GM23338 (cell line): ENCODE measurements around the gene MAPK14. TPM values are rescaled to one million over a fixed set of nuclear protein-coding genes. Genes with fewer than 3 reads are reported as not detected.

ENCODE experiments used
- ATAC-seq: fragments of 200-7000 bp; cut with Tn5 transposase; 3 replicates; pipeline ENCODE4 v1.9.1; 2020
- DNase-seq: peaks from one replicate; pipeline ENCODE4 v3.0.0-alpha.2; 2015; ENCODE audit warnings: low spot score
- H2AFZ ChIP-seq: fragments of 200-600 bp; sonication (generic); 2 replicates; pipeline ENCODE4 v1.8.0; 2016; ENCODE audit warnings: antibody characterized with exemption, mild to moderate bottlenecking, moderate library complexity
- H3F3A ChIP-seq: fragments of 200-600 bp; sonication (generic); replicated peaks from 2 replicates; pipeline ENCODE4 v1.8.0; 2017; ENCODE audit warnings: antibody characterized with exemption, mixed run types, low read depth
- H3K27ac ChIP-seq: fragments of 200-600 bp; sonication (generic); 2 replicates; pipeline ENCODE4 v1.6.1; 2016; ENCODE audit warnings: low read depth
- H3K27me3 ChIP-seq: fragments of 200-600 bp; sonication (generic); 2 replicates; pipeline ENCODE4 v1.8.0; 2016; ENCODE audit warnings: mild to moderate bottlenecking, mixed run types, moderate library complexity; ENCODE audit not compliant: insufficient read depth
- H3K36me3 ChIP-seq: fragments of 200-600 bp; sonication (generic); 2 replicates; pipeline ENCODE4 v1.8.0; 2016; ENCODE audit warnings: mild to moderate bottlenecking; ENCODE audit not compliant: insufficient read depth
- H3K4me1 ChIP-seq: fragments of 200-600 bp; sonication (generic); 2 replicates; pipeline ENCODE4 v1.8.0; 2016; ENCODE audit warnings: mild to moderate bottlenecking, moderate library complexity; ENCODE audit not compliant: insufficient read depth
- H3K4me2 ChIP-seq: fragments of 200-600 bp; sonication (generic); 2 replicates; pipeline ENCODE4 v1.7.1; 2017; ENCODE audit warnings: mixed run types
- H3K4me3 ChIP-seq: fragments of 200-600 bp; sonication (generic); 2 replicates; pipeline ENCODE4 v1.6.1; 2016; ENCODE audit warnings: mixed run types
- H3K79me2 ChIP-seq: fragments of 200-600 bp; sonication (generic); replicated peaks from 2 replicates; pipeline ENCODE4 v1.8.0; 2017; ENCODE audit warnings: mild to moderate bottlenecking; ENCODE audit not compliant: insufficient read depth
- H3K9me2 ChIP-seq: fragments of 200-600 bp; sonication (generic); 2 replicates; pipeline ENCODE4 v1.8.0; 2017; ENCODE audit not compliant: insufficient read depth
- H4K20me1 ChIP-seq: fragments of 200-600 bp; sonication (generic); replicated peaks from 2 replicates; pipeline ENCODE4 v1.8.0; 2017; ENCODE audit warnings: mild to moderate bottlenecking; ENCODE audit not compliant: insufficient read depth
- H3K27ac Mint-ChIP-seq: 2 replicates; pipeline ENCODE4 v1.8.0; 2020; ENCODE audit warnings: inconsistent platforms, mild to moderate bottlenecking, moderate library complexity, mixed read lengths
- H3K27me3 Mint-ChIP-seq: 3 replicates; pipeline ENCODE4 v1.8.0; 2022; ENCODE audit warnings: low read depth, mild to moderate bottlenecking, moderate library complexity, mixed read lengths, inconsistent platforms; ENCODE audit not compliant: insufficient read depth, poor library complexity
- H3K36me3 Mint-ChIP-seq: 3 replicates; pipeline ENCODE4 v1.8.0; 2021; ENCODE audit warnings: low read depth, mild to moderate bottlenecking, inconsistent platforms, moderate library complexity, mixed read lengths
- H3K4me1 Mint-ChIP-seq: 3 replicates; pipeline ENCODE4 v1.8.0; 2020; ENCODE audit warnings: mild to moderate bottlenecking, inconsistent platforms, mixed read lengths
- H3K4me3 Mint-ChIP-seq: 3 replicates; pipeline ENCODE4 v1.8.0; 2021; ENCODE audit warnings: moderate library complexity, mild to moderate bottlenecking, inconsistent platforms, mixed read lengths
- H3K9me3 Mint-ChIP-seq: 3 replicates; pipeline ENCODE4 v1.8.0; 2020; ENCODE audit warnings: moderate library complexity, mild to moderate bottlenecking, inconsistent platforms, mixed read lengths
- CREB1 ChIP-seq: fragments of 250-450 bp; sonication (Bioruptor Pico); IDR thresholded peaks from 2 replicates; pipeline ENCODE4 v1.5.0; 2020; ENCODE audit warnings: low read depth, mild to moderate bottlenecking, moderate library complexity
- EZH2phosphoT487 ChIP-seq: fragments of 200-600 bp; sonication (generic); IDR thresholded peaks from one replicate; pipeline ENCODE4 v1.8.1; 2018; ENCODE audit warnings: antibody characterized with exemption; ENCODE audit not compliant: unreplicated experiment
- JUNB ChIP-seq: IDR thresholded peaks from one replicate; pipeline ENCODE4 v1.6.1; 2016; ENCODE audit warnings: antibody characterized with exemption; ENCODE audit not compliant: unreplicated experiment
- POLR2AphosphoS5 ChIP-seq: IDR thresholded peaks from 2 replicates; pipeline ENCODE4 v1.6.1; 2016; ENCODE audit warnings: antibody characterized with exemption, low read depth
- STAT1 ChIP-seq: IDR thresholded peaks from one replicate; pipeline ENCODE4 v1.6.1; 2016; ENCODE audit warnings: antibody characterized with exemption; ENCODE audit not compliant: unreplicated experiment
- ZNF114 ChIP-seq: fragments of 250-450 bp; sonication (Bioruptor Pico); IDR thresholded peaks from 2 replicates; pipeline ENCODE4 v1.5.0; 2020; ENCODE audit warnings: mild to moderate bottlenecking, moderate library complexity
- ZNF331 ChIP-seq: fragments of 250-450 bp; sonication (Bioruptor Pico); IDR thresholded peaks from 2 replicates; pipeline ENCODE4 v1.5.0; 2020; ENCODE audit warnings: low read depth, mild to moderate bottlenecking, moderate library complexity
- polyA plus RNA-seq: library from polyadenylated mRNA; unstranded; fragments of >200 nt; fragmentation: Nextera tagmentation; extraction: Ambion mirVana; gene quantifications from 2 replicates; pipeline ENCODE4 v1.2.1, GENCODE V29; 2016
- total RNA-seq: library from RNA; depleted of rRNA; stranded (reverse); fragments of >200 nt; shearing (Covaris generic); gene quantifications from 2 replicates; pipeline ENCODE4 v1.2.3, GENCODE V29; 2014
- TF ChIP-seq, protein P1 (sequence below): fragments of 250-450 bp; sonication (Bioruptor Pico); IDR thresholded peaks from 2 replicates; pipeline ENCODE4 v1.5.0; 2020; ENCODE audit warnings: mild to moderate bottlenecking, moderate library complexity
- TF ChIP-seq, protein P2 (sequence below), 2 experiments: fragments of 200-600 bp in 1 of 2; sonication (generic) in 1 of 2; conservative IDR thresholded peaks; 2 replicates each; pipeline versions ENCODE4 v1.5.1 to v1.6.1; 2016 to 2017; ENCODE audit warnings: antibody characterized with exemption in 2 of 2, low read depth in 2 of 2, mild to moderate bottlenecking in 2 of 2, moderate library complexity in 1 of 2
- TF ChIP-seq, protein P3 (sequence below): IDR thresholded peaks from 2 replicates; pipeline ENCODE4 v1.6.1; 2016; ENCODE audit warnings: antibody characterized with exemption

Gene MAPK14
- total and polyA plus RNA-seq, 2 experiments from 2014 or later, result 8.8 to 44.5 TPM

DNA sequence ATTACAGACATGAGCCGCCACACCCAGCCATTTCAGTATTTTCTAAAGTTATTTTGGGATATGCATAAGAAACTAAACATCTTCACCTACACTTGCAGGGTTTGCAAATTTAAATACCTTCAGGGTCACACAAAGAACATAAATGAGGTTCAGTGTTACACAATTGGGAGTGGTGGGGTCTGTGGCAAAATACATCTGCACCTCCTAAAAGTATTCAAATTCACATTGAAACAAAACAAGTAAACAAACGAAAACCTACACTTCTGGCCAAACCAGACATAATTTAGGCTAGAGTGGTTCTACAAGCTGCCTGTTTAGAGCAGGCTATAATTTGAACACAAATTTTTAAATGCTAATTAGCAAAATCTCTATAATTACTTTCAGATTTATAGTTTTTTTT is 34.6 kb downstream of the MAPK14 start:
- no peaks in the 10 kb centered on the region for H3K4me1 Mint-ChIP-seq
- no peaks in the 10 kb centered on the region for H3K9me2 ChIP-seq
- no peak for TF ChIP-seq ZNF114 (CRISPR knock-in tag)
- H3K79me2 ChIP-seq, result peaks cover 20% of the 10 kb centered on the region; the same call in 1 of the 2 replicates
- H3F3A ChIP-seq, result no peaks in the 10 kb centered on the region
- peaks cover 10% of the 10 kb centered on the region; the same call in 1 of the 2 replicates for H4K20me1 ChIP-seq
- no peak overlapping the region for H3K4me2 ChIP-seq
- no peak overlapping the region for H2AFZ ChIP-seq
- H3K27ac ChIP-seq, result no peak overlapping the region
- no peak overlapping the region for H3K4me3 Mint-ChIP-seq
- no peaks in the 10 kb centered on the region for H3K9me3 Mint-ChIP-seq
- H3K4me1 ChIP-seq, result no peaks in the 10 kb centered on the region
- peaks cover 10% of the 10 kb centered on the region for H3K36me3 Mint-ChIP-seq
- no peaks in the 10 kb centered on the region for H3K36me3 ChIP-seq
- no peak overlapping the region for H3K4me3 ChIP-seq
- no peaks in the 10 kb centered on the region for H3K27me3 ChIP-seq
- no peak overlapping the region for H3K27ac Mint-ChIP-seq
- no peak for DNase-seq
- ATAC-seq, result no peak
- no peaks in the 10 kb centered on the region for H3K27me3 Mint-ChIP-seq

DNA sequence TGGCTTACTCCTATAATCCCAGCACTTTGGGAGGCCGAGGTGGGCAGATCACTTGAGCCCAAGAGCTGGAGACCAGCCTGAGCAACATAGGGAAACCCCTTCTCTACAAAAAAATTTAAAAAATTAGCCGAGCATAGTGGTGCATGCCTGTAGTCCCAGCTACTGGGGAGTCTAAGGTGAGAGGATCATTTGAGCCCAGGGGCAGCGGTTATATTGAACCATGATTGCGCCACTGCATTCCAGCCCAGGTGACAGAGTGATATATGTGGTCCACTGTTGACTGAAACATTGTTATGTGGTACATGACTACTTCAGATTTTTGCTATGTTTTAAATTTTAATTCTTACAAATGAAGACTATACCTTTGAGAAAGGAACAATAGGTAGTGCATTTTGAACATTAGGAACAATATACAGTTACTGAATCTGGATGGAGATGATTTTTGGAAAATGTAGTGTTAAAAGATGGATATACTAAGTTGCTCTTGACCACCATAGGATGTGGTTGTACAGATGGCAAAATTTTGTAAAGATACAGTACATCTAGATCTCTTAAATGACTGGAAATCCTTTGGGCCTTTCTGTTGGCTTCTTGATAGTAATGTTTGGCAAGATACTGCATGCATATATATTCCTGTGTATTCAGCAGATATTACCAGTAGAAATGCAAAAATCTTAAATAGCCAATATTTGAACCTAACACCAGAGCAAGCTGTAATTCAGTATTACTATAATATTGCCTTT is 35.9 kb downstream of the MAPK14 start:
- Histone ChIP-seq H3K9me2 (no peaks in the 10 kb centered on the region), H3F3A (no peaks in the 10 kb centered on the region), H3K4me1 (no peaks in the 10 kb centered on the region), H3K4me3 (no peak overlapping the region), H3K27ac (no peak overlapping the region), H3K79me2 (peaks cover 24% of the 10 kb centered on the region; the same call in 1 of the 2 replicates), H3K4me2 (no peak overlapping the region), H3K36me3 (no peaks in the 10 kb centered on the region), H4K20me1 (peaks cover 10% of the 10 kb centered on the region; the same call in 1 of the 2 replicates), H2AFZ (no peak overlapping the region), H3K27me3 (no peaks in the 10 kb centered on the region)
- Mint-ChIP-seq H3K4me3 (no peak overlapping the region), H3K27me3 (no peaks in the 10 kb centered on the region), H3K9me3 (no peaks in the 10 kb centered on the region), H3K4me1 (no peaks in the 10 kb centered on the region), H3K36me3 (peaks cover 10% of the 10 kb centered on the region), H3K27ac (no peak overlapping the region)
- no peak for ATAC-seq
- no peak for DNase-seq
- TF ChIP-seq JUNB (no peak), EZH2phosphoT487 (no peak), STAT1 (no peak), ZNF114 (CRISPR knock-in tag) (no peak), POLR2AphosphoS5 (no peak), CREB1 (CRISPR knock-in tag) (no peak), ZNF331 (CRISPR knock-in tag) (no peak)
- TF ChIP-seq, protein P1, sequence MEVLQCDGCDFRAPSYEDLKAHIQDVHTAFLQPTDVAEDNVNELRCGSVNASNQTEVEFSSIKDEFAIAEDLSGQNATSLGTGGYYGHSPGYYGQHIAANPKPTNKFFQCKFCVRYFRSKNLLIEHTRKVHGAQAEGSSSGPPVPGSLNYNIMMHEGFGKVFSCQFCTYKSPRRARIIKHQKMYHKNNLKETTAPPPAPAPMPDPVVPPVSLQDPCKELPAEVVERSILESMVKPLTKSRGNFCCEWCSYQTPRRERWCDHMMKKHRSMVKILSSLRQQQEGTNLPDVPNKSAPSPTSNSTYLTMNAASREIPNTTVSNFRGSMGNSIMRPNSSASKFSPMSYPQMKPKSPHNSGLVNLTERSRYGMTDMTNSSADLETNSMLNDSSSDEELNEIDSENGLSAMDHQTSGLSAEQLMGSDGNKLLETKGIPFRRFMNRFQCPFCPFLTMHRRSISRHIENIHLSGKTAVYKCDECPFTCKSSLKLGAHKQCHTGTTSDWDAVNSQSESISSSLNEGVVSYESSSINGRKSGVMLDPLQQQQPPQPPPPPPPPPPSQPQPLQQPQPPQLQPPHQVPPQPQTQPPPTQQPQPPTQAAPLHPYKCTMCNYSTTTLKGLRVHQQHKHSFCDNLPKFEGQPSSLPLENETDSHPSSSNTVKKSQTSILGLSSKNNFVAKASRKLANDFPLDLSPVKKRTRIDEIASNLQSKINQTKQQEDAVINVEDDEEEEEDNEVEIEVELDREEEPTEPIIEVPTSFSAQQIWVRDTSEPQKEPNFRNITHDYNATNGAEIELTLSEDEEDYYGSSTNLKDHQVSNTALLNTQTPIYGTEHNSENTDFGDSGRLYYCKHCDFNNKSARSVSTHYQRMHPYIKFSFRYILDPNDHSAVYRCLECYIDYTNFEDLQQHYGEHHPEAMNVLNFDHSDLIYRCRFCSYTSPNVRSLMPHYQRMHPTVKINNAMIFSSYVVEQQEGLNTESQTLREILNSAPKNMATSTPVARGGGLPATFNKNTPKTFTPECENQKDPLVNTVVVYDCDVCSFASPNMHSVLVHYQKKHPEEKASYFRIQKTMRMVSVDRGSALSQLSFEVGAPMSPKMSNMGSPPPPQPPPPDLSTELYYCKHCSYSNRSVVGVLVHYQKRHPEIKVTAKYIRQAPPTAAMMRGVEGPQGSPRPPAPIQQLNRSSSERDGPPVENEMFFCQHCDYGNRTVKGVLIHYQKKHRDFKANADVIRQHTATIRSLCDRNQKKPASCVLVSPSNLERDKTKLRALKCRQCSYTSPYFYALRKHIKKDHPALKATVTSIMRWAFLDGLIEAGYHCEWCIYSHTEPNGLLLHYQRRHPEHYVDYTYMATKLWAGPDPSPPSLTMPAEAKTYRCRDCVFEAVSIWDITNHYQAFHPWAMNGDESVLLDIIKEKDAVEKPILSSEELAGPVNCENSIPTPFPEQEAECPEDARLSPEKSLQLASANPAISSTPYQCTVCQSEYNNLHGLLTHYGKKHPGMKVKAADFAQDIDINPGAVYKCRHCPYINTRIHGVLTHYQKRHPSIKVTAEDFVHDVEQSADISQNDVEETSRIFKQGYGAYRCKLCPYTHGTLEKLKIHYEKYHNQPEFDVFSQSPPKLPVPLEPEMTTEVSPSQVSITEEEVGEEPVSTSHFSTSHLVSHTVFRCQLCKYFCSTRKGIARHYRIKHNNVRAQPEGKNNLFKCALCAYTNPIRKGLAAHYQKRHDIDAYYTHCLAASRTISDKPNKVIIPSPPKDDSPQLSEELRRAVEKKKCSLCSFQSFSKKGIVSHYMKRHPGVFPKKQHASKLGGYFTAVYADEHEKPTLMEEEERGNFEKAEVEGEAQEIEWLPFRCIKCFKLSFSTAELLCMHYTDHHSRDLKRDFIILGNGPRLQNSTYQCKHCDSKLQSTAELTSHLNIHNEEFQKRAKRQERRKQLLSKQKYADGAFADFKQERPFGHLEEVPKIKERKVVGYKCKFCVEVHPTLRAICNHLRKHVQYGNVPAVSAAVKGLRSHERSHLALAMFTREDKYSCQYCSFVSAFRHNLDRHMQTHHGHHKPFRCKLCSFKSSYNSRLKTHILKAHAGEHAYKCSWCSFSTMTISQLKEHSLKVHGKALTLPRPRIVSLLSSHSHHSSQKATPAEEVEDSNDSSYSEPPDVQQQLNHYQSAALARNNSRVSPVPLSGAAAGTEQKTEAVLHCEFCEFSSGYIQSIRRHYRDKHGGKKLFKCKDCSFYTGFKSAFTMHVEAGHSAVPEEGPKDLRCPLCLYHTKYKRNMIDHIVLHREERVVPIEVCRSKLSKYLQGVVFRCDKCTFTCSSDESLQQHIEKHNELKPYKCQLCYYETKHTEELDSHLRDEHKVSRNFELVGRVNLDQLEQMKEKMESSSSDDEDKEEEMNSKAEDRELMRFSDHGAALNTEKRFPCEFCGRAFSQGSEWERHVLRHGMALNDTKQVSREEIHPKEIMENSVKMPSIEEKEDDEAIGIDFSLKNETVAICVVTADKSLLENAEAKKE (CRISPR knock-in tag), result no peak
- TF ChIP-seq, protein P2, sequence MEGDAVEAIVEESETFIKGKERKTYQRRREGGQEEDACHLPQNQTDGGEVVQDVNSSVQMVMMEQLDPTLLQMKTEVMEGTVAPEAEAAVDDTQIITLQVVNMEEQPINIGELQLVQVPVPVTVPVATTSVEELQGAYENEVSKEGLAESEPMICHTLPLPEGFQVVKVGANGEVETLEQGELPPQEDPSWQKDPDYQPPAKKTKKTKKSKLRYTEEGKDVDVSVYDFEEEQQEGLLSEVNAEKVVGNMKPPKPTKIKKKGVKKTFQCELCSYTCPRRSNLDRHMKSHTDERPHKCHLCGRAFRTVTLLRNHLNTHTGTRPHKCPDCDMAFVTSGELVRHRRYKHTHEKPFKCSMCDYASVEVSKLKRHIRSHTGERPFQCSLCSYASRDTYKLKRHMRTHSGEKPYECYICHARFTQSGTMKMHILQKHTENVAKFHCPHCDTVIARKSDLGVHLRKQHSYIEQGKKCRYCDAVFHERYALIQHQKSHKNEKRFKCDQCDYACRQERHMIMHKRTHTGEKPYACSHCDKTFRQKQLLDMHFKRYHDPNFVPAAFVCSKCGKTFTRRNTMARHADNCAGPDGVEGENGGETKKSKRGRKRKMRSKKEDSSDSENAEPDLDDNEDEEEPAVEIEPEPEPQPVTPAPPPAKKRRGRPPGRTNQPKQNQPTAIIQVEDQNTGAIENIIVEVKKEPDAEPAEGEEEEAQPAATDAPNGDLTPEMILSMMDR (conservative IDR thresholded peaks at IDR 0.05; ENCODE audit: low read depth in 2 of 2), result no peak
- TF ChIP-seq, protein P3, sequence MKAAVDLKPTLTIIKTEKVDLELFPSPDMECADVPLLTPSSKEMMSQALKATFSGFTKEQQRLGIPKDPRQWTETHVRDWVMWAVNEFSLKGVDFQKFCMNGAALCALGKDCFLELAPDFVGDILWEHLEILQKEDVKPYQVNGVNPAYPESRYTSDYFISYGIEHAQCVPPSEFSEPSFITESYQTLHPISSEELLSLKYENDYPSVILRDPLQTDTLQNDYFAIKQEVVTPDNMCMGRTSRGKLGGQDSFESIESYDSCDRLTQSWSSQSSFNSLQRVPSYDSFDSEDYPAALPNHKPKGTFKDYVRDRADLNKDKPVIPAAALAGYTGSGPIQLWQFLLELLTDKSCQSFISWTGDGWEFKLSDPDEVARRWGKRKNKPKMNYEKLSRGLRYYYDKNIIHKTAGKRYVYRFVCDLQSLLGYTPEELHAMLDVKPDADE, result no peak
